Endothelial cell of umbilical vein (primary cell): ENCODE results near the gene KCNG1. TPM values are rescaled to one million over a fixed set of nuclear protein-coding genes. Genes with fewer than 3 reads are reported as not detected.

Experiments used
- BruUV-seq: library from RNA; stranded (reverse); fragments of 400-500 nt; replicated peaks from 2 replicates; lab custom pipeline; 2021; lab: Mats Ljungman, UMichigan
- CTCF ChIA-PET: fragments of 300-600, 350-600 bp; sonication (Branson Sonifier 250); formaldehyde crosslinking; loops from one replicate; lab custom pipeline; 2021; ENCODE audit warnings: antibody characterized with exemption, inconsistent platforms; lab: Charles Lee
- POLR2A ChIA-PET: fragments of 300-600, 350-600 bp; sonication (Branson Sonifier 250); formaldehyde crosslinking; loops from one replicate; lab custom pipeline; 2021; ENCODE audit warnings: antibody characterized with exemption, inconsistent platforms; lab: Charles Lee
- DNase-seq: peaks from one replicate; pipeline ENCODE4 v3.0.0-alpha.2; 2011; ENCODE audit warnings: low read depth, low spot score
- FAIRE-seq: peaks from 2 replicates; lab custom pipeline; 2011; peaks lifted over from hg19 to GRCh38; lab: Jason Lieb, UNC
- H2AFZ ChIP-seq: 2 replicates; pipeline ENCODE4 v1.6.0; 2012; ENCODE audit warnings: low read depth, low read length, control low read depth, inconsistent platforms
- H3K27ac ChIP-seq: 2 replicates; pipeline ENCODE4 v1.5.1; 2011; ENCODE audit warnings: low read depth, mild to moderate bottlenecking, control low read depth, low read length, moderate library complexity; ENCODE audit not compliant: insufficient read depth
- H3K27me3 ChIP-seq, 2 experiments: 2 replicates each; pipeline versions ENCODE4 v1.6.0 to v1.6.1; 2011; ENCODE audit warnings: low read length in 2 of 2, mixed read lengths in 1 of 2; ENCODE audit not compliant: control insufficient read depth in 2 of 2, insufficient read depth in 2 of 2
- H3K36me3 ChIP-seq, 2 experiments: 2 replicates in 1 of 2; 3 replicates in 1 of 2; pipeline ENCODE4 v1.5.1; 2011; ENCODE audit warnings: low read length in 2 of 2, mild to moderate bottlenecking in 1 of 2, moderate library complexity in 1 of 2; ENCODE audit not compliant: control insufficient read depth in 2 of 2, insufficient read depth in 2 of 2; ENCODE audit errors: extremely low read depth in 1 of 2
- H3K4me1 ChIP-seq: 3 replicates; pipeline ENCODE4 v1.5.1; 2011; ENCODE audit warnings: mild to moderate bottlenecking, low read length; ENCODE audit not compliant: control insufficient read depth, insufficient read depth; ENCODE audit errors: extremely low read depth
- H3K4me2 ChIP-seq: 2 replicates; pipeline ENCODE4 v1.6.1; 2011; ENCODE audit warnings: low read length, control low read depth, mixed read lengths; ENCODE audit not compliant: insufficient read depth
- H3K4me3 ChIP-seq, 3 experiments: fragments of 200-600 bp in 1 of 3; sonication (generic), shearing (Covaris generic) in 1 of 3; replicated peaks in 1 of 3; 2 replicates each; pipeline ENCODE4 v1.5.1; 2011 to 2016; ENCODE audit warnings: control low read depth in 3 of 3, low read length in 3 of 3, mild to moderate bottlenecking in 2 of 3, inconsistent platforms in 1 of 3, low read depth in 1 of 3, moderate library complexity in 1 of 3; ENCODE audit not compliant: insufficient read depth in 1 of 3
- H3K79me2 ChIP-seq: 2 replicates; pipeline ENCODE4 v1.6.0; 2012; ENCODE audit warnings: low read length, inconsistent platforms; ENCODE audit not compliant: control insufficient read depth, insufficient read depth
- H3K9ac ChIP-seq: replicated peaks from 2 replicates; pipeline ENCODE3; 2011; ENCODE audit warnings: low read length, control low read depth; ENCODE audit not compliant: insufficient read depth; ENCODE audit errors: extremely low read depth
- H3K9me1 ChIP-seq: replicated peaks from 3 replicates; pipeline ENCODE4 v1.6.0; 2011; ENCODE audit warnings: mild to moderate bottlenecking, low read length; ENCODE audit not compliant: control insufficient read depth, insufficient read depth; ENCODE audit errors: extremely low read depth
- H3K9me3 ChIP-seq: replicated peaks from 2 replicates; pipeline ENCODE4 v1.5.1; 2012; ENCODE audit warnings: low read length, inconsistent platforms; ENCODE audit not compliant: control insufficient read depth, insufficient read depth
- H4K20me1 ChIP-seq: replicated peaks from 2 replicates; pipeline ENCODE3; 2011; ENCODE audit warnings: mild to moderate bottlenecking, low read length; ENCODE audit not compliant: control insufficient read depth, insufficient read depth; ENCODE audit errors: extremely low read depth
- EZH2 ChIP-seq: IDR thresholded peaks from 2 replicates; pipeline ENCODE4 v1.6.1; 2012; ENCODE audit warnings: borderline replicate concordance, low read depth, mild to moderate bottlenecking, moderate library complexity, low read length, inconsistent platforms; ENCODE audit not compliant: severe bottlenecking
- FOS ChIP-seq: IDR thresholded peaks from 2 replicates; pipeline ENCODE4 v1.6.1; 2011; ENCODE audit warnings: mild to moderate bottlenecking, low read length, moderate library complexity, borderline replicate concordance; ENCODE audit not compliant: insufficient read depth
- GATA2 ChIP-seq: IDR thresholded peaks from 2 replicates; pipeline ENCODE4 v1.7.0; 2011; ENCODE audit warnings: low read depth, mild to moderate bottlenecking, moderate library complexity, mixed read lengths, low read length; ENCODE audit not compliant: insufficient read length, insufficient read depth
- JUN ChIP-seq: IDR thresholded peaks from 2 replicates; pipeline ENCODE4 v1.6.1; 2011; ENCODE audit warnings: borderline replicate concordance, low read depth; ENCODE audit not compliant: insufficient read length, insufficient read depth
- MYC ChIP-seq: IDR thresholded peaks from one replicate; pipeline ENCODE4 v1.6.1; 2011; ENCODE audit warnings: mild to moderate bottlenecking, low read depth, low read length
- POLR2A ChIP-seq: IDR thresholded peaks from 2 replicates; pipeline ENCODE4 v1.6.1; 2012; ENCODE audit warnings: low read depth, mild to moderate bottlenecking, control low read depth, low read length
- POLR2AphosphoS5 ChIP-seq: IDR thresholded peaks from 2 replicates; pipeline ENCODE4 v1.6.1; 2012; ENCODE audit warnings: low read depth, mild to moderate bottlenecking, control low read depth, low read length, moderate library complexity; ENCODE audit not compliant: insufficient read depth
- dilution Hi-C: fragments of 300-500 bp; cut with MboI; formaldehyde crosslinking; loops from one replicate; pipeline ENCODE4 v1.15.0; 2019; ENCODE audit warnings: low sequenced_read_pairs; ENCODE audit not compliant: extremely low pct_ligation_motif_present
- intact Hi-C: fragments of 100-400 bp; cut with micrococcal nuclease; formaldehyde crosslinking; loops from one replicate; pipeline ENCODE4 v1.10.0; 2022
- polyA plus RNA-seq, 4 experiments: library from polyadenylated mRNA; depleted of rRNA in 3 of 4; stranded (reverse) in 3 of 4; unstranded in 1 of 4; fragments of >200 nt; gene quantifications; 2 replicates each; pipeline versions ENCODE4 v1.2.1 to v1.2.3, GENCODE V29; 2011 to 2012; ENCODE audit warnings: missing spikeins in 1 of 4
- total RNA-seq: library from RNA; stranded (reverse); gene quantifications from 2 replicates; pipeline ENCODE4 v1.2.3, GENCODE V29; 2021
- TF ChIP-seq, protein P1 (sequence below): IDR thresholded peaks from 2 replicates; pipeline ENCODE4 v1.6.1; 2011; ENCODE audit not compliant: insufficient read depth, insufficient read length
- TF ChIP-seq, protein P2 (sequence below), 2 donors: IDR thresholded peaks; 1 replicate in 1 of 2; 2 replicates in 1 of 2; pipeline ENCODE4 v1.5.1; 2011; ENCODE audit warnings: low read length in 2 of 2, mild to moderate bottlenecking in 2 of 2, moderate library complexity in 2 of 2, control low read depth in 1 of 2, inconsistent platforms in 1 of 2, low read depth in 1 of 2; ENCODE audit not compliant: insufficient read depth in 1 of 2; ENCODE audit errors: extremely low read depth in 1 of 2

Gene KCNG1
- total and polyA plus RNA-seq, 2 donors (not counting 3 experiments of a cell fraction or from before 2014, with no cell fraction given) = 0.22 to 1.1 TPM

DNA sequence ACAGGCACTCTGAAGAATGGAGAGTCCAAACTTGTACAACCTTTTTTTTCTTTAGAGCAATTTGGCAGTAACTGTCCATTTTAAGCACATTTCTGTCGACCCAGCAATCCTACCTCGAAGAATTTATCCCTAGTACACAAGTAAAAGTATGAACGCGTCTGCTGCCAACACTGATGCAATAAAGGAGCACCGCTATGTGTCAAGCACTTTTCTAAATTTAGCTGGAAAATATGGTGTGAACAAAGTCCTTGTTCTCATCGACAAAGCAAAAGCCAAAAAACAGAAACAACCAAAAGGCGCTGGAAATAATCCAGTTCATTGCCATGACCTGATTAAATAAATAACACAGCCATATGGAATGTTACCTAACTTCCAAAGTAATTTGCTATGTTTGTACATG lies 65.6 kb downstream of the KCNG1 start:
- Histone ChIP-seq H3K9ac (peak overlapping the region; percentile 96), H2AFZ (no peak overlapping the region), H3K79me2 (peaks cover 71% of the 10 kb centered on the region), H3K9me1 (no peaks in the 10 kb centered on the region), H3K27ac (peak overlapping the region; percentile 96), H3K9me3 (no peaks in the 10 kb centered on the region), H4K20me1 (no peaks in the 10 kb centered on the region), H3K36me3 (peaks cover 0 to 9% of the 10 kb centered on the region in 2 experiments), H3K27me3 (no peaks in the 10 kb centered on the region), H3K4me3 (peak overlapping the region; percentile 55 to 94 (median 80)), H3K4me2 (peak overlapping the region; percentile 97), H3K4me1 (peaks cover 24% of the 10 kb centered on the region)
- dilution Hi-C loops = no loop called here
- intact Hi-C loops = no loop called here
- POLR2A ChIA-PET = interaction anchor here (2.3 kb wide), 1 partner anchor 25 kb away, joined by 15 read pairs; the partner anchor contains the start of gene ADNP
- BruUV-seq = no TSS peak
- TF ChIP-seq JUN (no peak), POLR2A (no peak), MYC (no peak), POLR2AphosphoS5 (no peak), EZH2 (no peak)
- no peak for FAIRE-seq
- CTCF ChIA-PET = interaction anchor here (0.8 to 2.5 kb wide), 7 partner anchors 24 to 163 kb away, joined by 3 to 21 read pairs (median 9); partner anchors contain the start of genes ADNP and BCAS4
- DNase-seq = peak; percentile 8

DNA sequence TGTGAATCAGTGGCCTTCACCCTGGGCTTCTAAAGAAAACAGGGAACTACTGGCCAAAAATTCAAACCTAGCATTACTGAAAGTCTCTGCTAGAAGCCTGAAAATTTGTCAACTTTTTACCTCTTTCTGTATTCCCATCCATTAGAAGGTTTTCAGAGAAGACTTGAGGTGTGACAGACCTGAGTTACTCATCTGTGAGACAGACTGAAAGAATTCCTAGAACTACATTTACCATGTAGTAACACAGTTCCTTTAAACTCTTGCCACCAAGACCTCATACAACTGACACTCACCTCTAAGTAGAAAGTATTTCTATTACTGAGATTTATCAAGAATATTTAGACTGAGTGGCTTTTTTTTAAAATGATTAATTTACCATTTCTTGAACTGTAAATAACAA lies 69.1 kb downstream of the KCNG1 start:
- CTCF ChIA-PET = no interaction called here
- Histone ChIP-seq H3K9ac (no peak overlapping the region), H3K27ac (no peak overlapping the region), H3K36me3 (peaks cover 3 to 22% of the 10 kb centered on the region in 2 experiments), H4K20me1 (no peaks in the 10 kb centered on the region), H3K79me2 (peaks cover 70% of the 10 kb centered on the region), H2AFZ (no peak overlapping the region), H3K27me3 (no peaks in the 10 kb centered on the region), H3K4me3 (no peak overlapping the region), H3K4me1 (peaks cover 13% of the 10 kb centered on the region), H3K4me2 (no peak overlapping the region), H3K9me3 (no peaks in the 10 kb centered on the region), H3K9me1 (no peaks in the 10 kb centered on the region)
- POLR2A ChIA-PET = no interaction called here
- FAIRE-seq = no peak
- dilution Hi-C loops = no loop called here
- intact Hi-C loops = no loop called here
- TF ChIP-seq EZH2 (no peak), JUN (no peak), GATA2 (no peak), MYC (no peak), POLR2AphosphoS5 (no peak), FOS (no peak)
- TF ChIP-seq, protein P1, sequence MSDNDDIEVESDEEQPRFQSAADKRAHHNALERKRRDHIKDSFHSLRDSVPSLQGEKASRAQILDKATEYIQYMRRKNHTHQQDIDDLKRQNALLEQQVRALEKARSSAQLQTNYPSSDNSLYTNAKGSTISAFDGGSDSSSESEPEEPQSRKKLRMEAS = no peak
- TF ChIP-seq, protein P2, sequence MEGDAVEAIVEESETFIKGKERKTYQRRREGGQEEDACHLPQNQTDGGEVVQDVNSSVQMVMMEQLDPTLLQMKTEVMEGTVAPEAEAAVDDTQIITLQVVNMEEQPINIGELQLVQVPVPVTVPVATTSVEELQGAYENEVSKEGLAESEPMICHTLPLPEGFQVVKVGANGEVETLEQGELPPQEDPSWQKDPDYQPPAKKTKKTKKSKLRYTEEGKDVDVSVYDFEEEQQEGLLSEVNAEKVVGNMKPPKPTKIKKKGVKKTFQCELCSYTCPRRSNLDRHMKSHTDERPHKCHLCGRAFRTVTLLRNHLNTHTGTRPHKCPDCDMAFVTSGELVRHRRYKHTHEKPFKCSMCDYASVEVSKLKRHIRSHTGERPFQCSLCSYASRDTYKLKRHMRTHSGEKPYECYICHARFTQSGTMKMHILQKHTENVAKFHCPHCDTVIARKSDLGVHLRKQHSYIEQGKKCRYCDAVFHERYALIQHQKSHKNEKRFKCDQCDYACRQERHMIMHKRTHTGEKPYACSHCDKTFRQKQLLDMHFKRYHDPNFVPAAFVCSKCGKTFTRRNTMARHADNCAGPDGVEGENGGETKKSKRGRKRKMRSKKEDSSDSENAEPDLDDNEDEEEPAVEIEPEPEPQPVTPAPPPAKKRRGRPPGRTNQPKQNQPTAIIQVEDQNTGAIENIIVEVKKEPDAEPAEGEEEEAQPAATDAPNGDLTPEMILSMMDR (IDR thresholded peaks at IDR 0.05; ENCODE audit: extremely low read depth in 1 of 2, insufficient read depth in 1 of 2, low read depth in 1 of 2, low read length in 2 of 2) = no peak
- DNase-seq = no peak
- BruUV-seq = no TSS peak
